OCI-LY1 (cell line): ENCODE results near the gene ARHGAP8.

Experiments
- EZH2 ChIP-seq: fragments of 200-600 bp; sonication (generic), shearing (Covaris generic); IDR thresholded peaks from 2 replicates; pipeline ENCODE4 v1.8.0; 2017; ENCODE audit warnings: borderline replicate concordance, mixed run types, mild to moderate bottlenecking, antibody characterized with exemption, low read length, moderate library complexity, mixed read lengths
- TF ChIP-seq, protein P1 (sequence below): fragments of 200-600 bp; sonication (generic), shearing (Covaris generic); IDR thresholded peaks from 2 replicates; pipeline ENCODE4 v1.5.1; 2017; ENCODE audit warnings: mild to moderate bottlenecking, antibody characterized with exemption, low read length, moderate library complexity, mixed read lengths

- TF ChIP-seq, protein P1, sequence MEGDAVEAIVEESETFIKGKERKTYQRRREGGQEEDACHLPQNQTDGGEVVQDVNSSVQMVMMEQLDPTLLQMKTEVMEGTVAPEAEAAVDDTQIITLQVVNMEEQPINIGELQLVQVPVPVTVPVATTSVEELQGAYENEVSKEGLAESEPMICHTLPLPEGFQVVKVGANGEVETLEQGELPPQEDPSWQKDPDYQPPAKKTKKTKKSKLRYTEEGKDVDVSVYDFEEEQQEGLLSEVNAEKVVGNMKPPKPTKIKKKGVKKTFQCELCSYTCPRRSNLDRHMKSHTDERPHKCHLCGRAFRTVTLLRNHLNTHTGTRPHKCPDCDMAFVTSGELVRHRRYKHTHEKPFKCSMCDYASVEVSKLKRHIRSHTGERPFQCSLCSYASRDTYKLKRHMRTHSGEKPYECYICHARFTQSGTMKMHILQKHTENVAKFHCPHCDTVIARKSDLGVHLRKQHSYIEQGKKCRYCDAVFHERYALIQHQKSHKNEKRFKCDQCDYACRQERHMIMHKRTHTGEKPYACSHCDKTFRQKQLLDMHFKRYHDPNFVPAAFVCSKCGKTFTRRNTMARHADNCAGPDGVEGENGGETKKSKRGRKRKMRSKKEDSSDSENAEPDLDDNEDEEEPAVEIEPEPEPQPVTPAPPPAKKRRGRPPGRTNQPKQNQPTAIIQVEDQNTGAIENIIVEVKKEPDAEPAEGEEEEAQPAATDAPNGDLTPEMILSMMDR = no peak
- no peak for TF ChIP-seq EZH2
Observed at GRCh38 chr22:44805711-44806110, 53.3 kb downstream of the ARHGAP8 start.
